ENCODE measurements around the gene TCF25.

The TCF25 gene

GRCh38 chr16:89938175-89938885, 64.9 kb downstream of the TCF25 start:
- DNase-seq (ENCODE audit: low read depth in 2 of 2): no peak

GRCh38 chr16:89944773-89945172, 71.4 kb downstream of the TCF25 start:
- no peak for DNase-seq (ENCODE audit: low read depth in 2 of 2)

- DNase-seq (ENCODE audit: low read depth in 2 of 2): no peak
Observed at GRCh38 chr16:89945654-89946053, 72.3 kb downstream of the TCF25 start.

- no peak for DNase-seq (ENCODE audit: low read depth in 2 of 2)
Observed at GRCh38 chr16:89946515-89946914, 73.1 kb downstream of the TCF25 start.

- DNase-seq (ENCODE audit: low read depth in 2 of 2): no peak
Observed at GRCh38 chr16:89949121-89949742, 75.8 kb downstream of the TCF25 start.

GRCh38 chr16:89949756-89950155, 76.4 kb downstream of the TCF25 start:
- DNase-seq (ENCODE audit: low read depth in 2 of 2): no peak

- DNase-seq (ENCODE audit: low read depth in 2 of 2): no peak
Observed at GRCh38 chr16:89951509-89951908, 78.1 kb downstream of the TCF25 start.

- no peak for DNase-seq (ENCODE audit: low read depth in 2 of 2)
Observed at GRCh38 chr16:89952049-89952448, 78.7 kb downstream of the TCF25 start.

- DNase-seq (ENCODE audit: low read depth in 2 of 2): no peak
Observed at GRCh38 chr16:89952551-89952950, 79.2 kb downstream of the TCF25 start.

- DNase-seq (ENCODE audit: low read depth in 2 of 2): no peak
Observed at GRCh38 chr16:89953671-89954406, 80.4 kb downstream of the TCF25 start.

GRCh38 chr16:89954462-89954861, 81.1 kb downstream of the TCF25 start:
- DNase-seq (ENCODE audit: low read depth in 2 of 2): no peak

GRCh38 chr16:89955001-89955685, 81.8 kb downstream of the TCF25 start:
- DNase-seq (ENCODE audit: low read depth in 2 of 2): no peak

- DNase-seq (ENCODE audit: low read depth in 2 of 2): no peak
Observed at GRCh38 chr16:89956505-89957215, 83.3 kb downstream of the TCF25 start.

GRCh38 chr16:89957216-89957785, 83.9 kb downstream of the TCF25 start:
- DNase-seq (ENCODE audit: low read depth in 2 of 2): no peak

- DNase-seq (ENCODE audit: low read depth in 2 of 2): no peak
Observed at GRCh38 chr16:89958068-89958467, 84.7 kb downstream of the TCF25 start.

- DNase-seq (ENCODE audit: low read depth in 2 of 2): no peak
Observed at GRCh38 chr16:89958596-89958995, 85.2 kb downstream of the TCF25 start.

GRCh38 chr16:89960966-89961365, 87.6 kb downstream of the TCF25 start:
- DNase-seq (ENCODE audit: low read depth in 2 of 2): no peak
